Gastroesophageal sphincter (tissue), 3 donors: ENCODE results near the gene GSG1L.

ENCODE experiments used
- POLR2A ChIP-seq, 2 donors: fragments of 450-650 bp; IDR thresholded peaks; one replicate each; pipeline ENCODE4 v1.6.1; 2017; ENCODE audit warnings: antibody characterized with exemption in 2 of 2, mild to moderate bottlenecking in 2 of 2, moderate library complexity in 1 of 2
- TF ChIP-seq, protein P1 (sequence below), 4 experiments: fragments of 200-600 bp in 2 of 4; fragments of 450-650 bp in 2 of 4; sonication (generic) in 1 of 4; IDR thresholded peaks; one replicate each; pipeline ENCODE4 v1.5.1; 2017 to 2019; ENCODE audit warnings: antibody characterized with exemption in 4 of 4, mild to moderate bottlenecking in 2 of 4, moderate library complexity in 2 of 4

DNA sequence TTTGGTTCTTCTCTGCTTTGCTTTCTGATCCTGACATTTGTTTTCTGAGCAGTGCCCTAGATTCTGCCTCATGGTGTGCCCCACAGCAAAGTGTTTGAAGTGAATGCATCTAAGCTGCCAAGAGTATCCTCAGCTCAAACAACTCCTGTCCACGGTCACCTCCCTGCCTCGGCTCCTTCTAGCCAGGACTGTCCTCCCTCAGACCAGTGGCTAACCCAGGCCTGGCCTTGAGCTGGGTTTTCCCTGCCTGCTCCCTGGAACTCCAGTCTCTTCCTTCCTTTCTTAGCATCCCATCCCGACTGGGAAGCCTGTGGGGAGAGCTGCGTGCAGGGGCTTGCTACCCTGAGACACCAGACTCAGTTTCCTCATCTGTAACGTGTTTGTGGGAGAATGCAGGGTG lies 256.5 kb downstream of the GSG1L start:
- TF ChIP-seq, protein P1, sequence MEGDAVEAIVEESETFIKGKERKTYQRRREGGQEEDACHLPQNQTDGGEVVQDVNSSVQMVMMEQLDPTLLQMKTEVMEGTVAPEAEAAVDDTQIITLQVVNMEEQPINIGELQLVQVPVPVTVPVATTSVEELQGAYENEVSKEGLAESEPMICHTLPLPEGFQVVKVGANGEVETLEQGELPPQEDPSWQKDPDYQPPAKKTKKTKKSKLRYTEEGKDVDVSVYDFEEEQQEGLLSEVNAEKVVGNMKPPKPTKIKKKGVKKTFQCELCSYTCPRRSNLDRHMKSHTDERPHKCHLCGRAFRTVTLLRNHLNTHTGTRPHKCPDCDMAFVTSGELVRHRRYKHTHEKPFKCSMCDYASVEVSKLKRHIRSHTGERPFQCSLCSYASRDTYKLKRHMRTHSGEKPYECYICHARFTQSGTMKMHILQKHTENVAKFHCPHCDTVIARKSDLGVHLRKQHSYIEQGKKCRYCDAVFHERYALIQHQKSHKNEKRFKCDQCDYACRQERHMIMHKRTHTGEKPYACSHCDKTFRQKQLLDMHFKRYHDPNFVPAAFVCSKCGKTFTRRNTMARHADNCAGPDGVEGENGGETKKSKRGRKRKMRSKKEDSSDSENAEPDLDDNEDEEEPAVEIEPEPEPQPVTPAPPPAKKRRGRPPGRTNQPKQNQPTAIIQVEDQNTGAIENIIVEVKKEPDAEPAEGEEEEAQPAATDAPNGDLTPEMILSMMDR (IDR thresholded peaks at IDR 0.05) = no peak
- TF ChIP-seq POLR2A (IDR thresholded peaks at IDR 0.05) = no peak
